GM18498 (cell line): Measurements from ENCODE around the gene PFDN2.
"Not testable (repeated sequence)": the region's sequence is repeated elsewhere in the genome, so short reads cannot be mapped to it uniquely, and the experiment has no call there.

ENCODE experiments used
- ATAC-seq: cut with Tn5 transposase; IDR thresholded peaks from one replicate; pipeline ENCODE4 v1.9.1; 2021; ENCODE audit warnings: mild to moderate bottlenecking, moderate library complexity; ENCODE audit not compliant: unreplicated experiment

Gene PFDN2

DNA sequence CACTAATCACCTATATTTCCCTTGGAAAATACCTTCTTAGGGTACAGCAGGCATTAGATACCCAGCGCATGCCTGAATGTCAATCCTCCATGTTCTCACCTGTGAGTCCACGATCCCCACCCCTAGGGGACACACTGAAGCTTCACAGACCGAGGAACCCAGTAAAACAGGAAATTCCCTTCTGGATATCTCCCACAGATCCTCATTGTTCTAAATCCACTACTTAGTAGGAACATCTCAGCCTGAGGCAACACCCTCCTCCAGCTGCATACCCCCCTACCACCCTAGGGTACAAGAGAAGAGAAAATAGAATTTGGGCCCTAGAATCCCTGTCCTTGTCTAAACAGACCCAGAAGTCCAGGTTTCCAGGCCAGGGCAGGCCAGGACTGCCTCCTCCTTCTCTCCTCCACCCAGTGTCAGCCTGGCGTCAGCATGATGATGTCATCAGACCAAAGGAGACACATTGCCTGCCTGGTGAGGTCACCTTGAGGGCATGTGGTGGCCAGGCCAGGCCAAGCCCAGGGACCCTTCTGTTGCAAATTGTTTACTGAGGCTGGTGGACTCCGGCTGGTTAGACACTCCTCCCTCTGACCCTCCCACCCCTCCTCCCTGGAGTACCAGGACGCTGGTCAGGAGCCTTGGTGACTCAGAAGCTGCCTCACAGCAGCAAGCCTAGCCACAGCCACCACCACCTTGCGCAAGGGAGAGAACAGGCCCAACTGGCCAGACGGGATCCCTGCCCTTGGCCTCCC, 34.7 kb downstream of the PFDN2 start:
- ATAC-seq, result no peak

DNA sequence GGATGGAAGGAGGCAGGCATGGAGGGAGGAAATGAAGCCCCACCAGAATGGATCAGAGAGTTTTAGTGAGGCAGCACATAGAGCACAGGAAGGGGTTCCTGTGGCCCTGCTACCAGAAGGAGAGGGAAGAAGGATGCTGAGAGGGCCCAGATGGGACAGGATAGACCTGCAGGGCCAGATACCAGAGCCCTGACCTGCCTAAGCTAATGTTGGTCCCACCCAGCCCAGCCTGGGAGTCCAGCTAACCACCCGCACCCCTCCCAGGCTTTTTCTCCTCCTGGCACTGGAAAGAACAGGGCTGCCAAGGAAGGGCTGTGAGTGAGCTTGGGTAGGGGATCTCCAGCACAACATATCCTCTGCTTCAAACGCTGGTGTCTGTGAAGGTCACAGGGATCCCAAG, 35.4 kb downstream of the PFDN2 start:
- ATAC-seq, result no peak

DNA sequence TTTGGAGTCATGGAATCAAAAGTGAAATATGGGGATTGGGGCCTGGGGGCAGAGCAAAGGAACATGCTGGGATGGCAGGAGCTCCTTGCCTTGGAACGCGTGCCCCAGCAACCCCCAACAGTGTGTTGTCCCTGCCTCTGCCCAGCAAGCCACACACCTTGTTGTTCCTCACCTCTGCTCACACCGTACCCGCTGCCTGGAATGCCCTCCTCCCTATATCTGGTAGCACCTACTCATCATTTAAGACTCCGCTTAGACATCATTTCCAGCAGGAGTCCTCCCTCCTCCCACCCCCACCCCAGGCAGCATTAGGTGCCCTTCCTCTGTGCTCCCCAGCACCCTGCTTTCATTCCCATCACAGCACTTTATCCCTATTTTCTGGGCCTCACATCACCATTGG, 36.3 kb downstream of the PFDN2 start:
- no peak for ATAC-seq

DNA sequence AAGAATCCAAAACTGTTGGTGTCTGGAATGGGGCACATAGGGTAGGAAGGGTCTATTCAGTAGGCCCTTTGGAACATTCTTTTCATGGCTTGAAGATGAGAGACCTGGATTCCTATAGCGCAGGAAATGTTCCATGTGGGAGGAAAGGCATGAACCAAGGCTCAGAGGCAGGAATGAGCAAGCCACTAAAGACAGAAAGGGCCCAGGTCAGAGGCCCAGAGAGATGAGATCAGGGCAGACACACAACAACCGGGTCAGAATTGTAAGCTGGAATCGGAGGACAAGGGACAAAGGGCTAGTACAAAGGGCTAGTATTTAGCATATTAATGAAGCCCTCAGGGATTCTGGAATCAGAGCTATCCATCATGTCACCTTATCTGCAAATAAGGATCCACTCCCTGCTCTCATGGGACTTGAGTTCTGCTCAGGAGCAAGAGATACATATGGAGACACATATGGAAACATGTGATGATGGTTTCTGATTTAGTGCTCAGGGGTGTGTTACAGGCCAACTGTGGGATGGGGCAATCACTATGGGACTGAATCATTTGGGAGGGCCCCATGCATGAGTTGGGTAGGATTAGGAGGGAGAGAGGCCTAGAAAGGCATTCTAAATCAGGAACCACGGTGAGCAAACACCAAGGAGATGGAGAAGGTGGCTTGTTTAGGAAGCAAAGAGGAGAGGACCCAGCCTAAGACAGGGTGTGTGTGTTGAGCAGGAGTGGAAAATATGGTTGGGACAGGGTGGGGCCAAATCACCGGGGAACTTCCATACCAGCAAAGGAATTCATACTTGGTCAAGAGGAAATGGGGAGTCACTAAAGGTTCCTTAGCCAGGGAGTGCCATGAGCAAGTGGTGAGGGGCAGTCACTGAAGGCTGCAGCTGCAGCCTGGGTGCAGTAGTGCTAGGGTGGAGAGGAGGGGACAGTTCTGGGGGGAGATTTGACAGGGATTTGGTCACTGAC, 37.1 kb downstream of the PFDN2 start:
- no peak for ATAC-seq

DNA sequence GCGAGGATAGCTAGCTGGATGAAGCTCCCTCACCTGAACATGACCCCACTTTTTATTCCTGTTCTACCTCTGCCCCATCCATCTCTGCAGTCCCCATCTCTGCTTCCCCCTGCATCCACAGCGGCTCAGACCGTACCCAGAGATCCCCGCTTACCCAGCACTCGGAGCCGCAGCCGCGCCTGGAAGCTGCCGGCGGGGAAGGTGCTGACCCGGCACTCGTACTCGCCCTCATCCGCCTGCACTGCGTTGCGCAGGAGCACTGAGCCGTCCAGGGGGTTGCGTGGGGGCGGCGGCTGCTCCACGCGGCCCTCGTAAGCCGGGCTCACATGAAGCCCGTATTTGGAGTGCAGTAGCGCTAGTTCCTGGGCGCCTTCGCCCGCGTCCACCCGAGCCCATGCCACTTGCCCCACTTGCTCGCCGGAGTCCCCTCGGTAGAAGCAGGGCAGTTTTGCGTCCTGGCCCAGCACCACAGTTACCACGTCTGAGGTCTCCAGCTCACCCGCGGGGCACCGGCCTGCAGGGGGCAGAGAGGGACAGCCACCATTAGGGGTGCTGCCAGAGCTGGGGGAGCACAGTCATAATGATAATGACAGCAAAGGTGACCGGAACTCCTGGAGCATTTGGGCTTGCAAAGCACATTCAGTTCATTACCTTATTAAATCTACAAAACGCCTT, 38.3 kb downstream of the PFDN2 start:
- no peak for ATAC-seq

DNA sequence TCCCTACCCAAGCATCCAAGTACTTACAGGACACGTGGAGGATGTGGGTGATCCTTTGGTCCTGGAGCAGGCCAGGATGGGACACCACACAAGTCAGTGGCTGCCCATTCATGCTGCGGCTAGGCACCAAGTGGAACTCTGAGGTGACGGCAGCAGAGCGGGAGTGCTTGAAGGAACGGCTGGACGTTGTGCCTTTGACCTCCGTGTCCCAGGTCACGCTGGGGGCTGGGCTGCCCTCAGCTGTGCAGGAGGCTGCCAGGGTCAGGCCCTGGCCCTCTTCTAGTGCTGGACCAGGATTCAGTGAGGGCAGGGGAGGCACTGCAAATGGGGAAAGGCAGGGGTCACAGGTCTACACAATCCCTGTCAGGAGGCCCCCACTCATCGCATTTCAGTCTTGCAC, 40.4 kb downstream of the PFDN2 start:
- ATAC-seq, result no peak

DNA sequence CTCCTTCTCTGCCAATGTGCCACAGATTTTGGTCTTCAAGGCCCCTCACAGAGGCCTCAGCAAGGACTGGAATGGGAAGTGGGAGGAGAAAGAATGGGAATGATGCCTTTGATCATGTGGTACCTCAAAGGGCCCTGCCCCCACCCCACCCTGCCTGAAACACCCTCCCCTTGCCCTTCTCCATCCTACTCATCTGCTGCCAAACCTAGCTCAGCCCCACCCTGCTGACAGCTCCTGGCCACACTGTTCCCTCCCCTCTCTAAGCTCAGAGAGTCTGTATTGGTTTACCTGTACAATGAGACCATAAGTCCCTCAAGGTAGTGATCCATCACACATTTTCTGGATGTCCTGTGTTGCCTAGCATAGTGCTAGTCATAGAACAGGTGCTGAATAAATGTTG, 41.4 kb downstream of the PFDN2 start:
- ATAC-seq, result no peak

DNA sequence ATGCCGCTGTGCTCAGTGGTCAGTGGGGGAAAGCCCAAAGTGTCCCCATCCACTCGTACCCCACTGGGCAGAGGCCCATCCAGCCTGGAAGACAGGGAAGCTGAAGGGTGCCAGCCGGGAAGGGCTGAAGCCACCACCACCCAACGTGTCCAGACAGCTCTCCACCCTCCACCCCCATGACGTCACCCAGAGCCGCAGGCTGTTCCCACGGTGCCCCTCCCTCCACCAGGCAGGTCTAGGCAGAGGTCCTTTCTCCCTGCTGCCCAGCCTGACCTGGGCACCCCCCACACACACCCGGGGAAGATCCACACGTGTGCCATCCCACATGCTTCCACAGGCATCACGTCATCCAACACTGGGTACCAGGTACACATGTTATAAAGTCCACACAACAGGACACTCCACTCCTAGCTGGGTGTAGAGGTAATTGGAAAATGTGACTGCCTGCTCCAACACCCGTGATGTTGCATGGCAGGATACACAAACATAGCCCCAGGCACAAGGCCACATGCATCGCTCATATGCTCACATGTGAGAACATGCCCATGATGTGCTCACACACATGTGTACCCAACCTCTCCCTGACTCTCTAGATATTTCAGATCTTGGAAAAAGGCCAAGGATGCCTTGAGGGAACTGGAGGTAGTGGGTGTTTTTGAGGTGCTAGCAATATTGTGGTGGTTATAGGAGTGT, 43.0 kb downstream of the PFDN2 start:
- no peak for ATAC-seq

DNA sequence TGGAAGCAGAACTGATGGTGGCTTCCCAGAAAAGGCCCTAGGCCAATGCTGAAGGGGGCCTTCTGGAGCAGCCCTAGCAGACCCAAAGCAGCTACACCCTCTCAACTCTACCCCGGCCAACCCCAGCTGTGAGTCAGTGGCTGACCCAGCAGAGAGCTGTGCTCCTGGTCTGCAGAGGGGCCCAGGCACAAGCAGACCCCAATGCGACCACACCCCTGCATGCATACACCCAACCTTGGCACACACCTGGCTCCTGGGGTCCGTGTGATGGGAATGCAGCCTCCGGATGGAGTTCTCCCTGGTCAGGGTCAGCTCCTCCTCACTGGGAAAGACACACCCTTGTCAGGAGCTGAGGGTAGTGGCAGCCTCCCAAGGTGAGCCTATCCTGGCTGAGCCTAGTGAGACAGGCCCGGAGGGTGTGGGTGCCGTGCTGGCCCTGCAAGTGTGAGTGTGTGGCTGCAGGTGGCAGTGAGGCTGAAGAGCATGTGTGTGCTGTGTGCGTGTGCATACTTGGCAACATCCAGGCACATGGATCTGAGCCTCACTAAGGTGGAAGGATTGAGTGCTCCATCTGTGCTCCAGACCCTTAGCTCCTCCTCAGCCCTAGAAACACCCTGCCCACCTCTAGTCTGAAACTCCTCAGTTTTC, 44.2 kb downstream of the PFDN2 start:
- ATAC-seq, result no peak

DNA sequence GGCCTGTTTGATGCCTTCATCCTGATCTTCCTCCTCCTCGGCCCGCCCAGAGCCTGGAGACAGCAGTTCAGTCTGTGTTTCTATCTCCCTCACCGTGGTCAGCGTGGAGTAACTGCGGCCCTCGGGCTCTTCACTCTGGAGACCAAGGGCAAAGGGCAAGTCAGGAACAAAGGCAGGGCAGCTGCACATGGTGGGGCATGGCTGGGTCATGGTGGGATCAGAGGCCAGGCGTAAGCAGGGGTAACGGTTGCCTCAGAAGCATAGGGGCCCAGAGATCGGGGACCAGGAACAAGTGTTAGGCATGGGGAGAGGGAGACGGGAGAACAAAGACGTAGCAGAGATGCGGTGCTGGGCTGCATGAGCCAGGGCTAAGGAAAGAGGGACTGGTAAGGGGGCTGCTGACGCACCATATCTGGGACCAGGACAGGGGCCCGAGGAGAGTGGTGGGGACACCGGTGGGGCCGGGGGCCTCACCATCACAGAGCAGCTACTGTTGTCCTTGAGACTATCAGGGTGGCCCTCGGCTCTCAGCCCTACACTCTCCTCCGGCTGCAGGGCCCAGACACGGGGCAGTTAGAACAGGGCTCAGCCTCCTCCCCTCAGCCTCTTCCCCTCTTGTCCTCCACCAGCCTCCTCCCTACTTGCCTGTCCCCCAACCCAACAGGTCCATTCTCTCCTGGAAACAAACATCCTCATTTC, 44.9 kb downstream of the PFDN2 start:
- no peak for ATAC-seq

DNA sequence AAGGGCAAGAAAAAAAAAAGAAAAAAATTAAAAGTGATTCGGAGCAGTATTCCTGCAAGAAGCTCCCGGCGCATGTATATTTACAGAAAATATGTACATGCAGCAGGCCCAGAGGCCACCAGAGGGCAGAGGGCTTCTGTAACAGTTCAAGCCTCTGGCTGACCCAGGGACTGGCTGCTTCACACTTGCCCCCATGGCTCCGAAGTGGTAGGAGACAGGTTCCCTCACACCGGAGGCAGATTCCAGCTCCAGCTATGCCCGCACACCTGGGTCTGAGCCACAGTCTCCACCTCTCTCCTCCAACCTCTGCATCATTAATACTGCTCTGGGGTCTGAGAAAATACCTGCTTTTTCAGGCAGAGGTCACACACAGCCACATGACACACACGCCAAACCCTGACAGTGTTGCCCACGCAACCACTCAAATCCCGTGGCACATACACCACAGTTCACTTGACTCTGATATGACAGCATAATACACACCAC, 45.9 kb downstream of the PFDN2 start:
- no peak for ATAC-seq

DNA sequence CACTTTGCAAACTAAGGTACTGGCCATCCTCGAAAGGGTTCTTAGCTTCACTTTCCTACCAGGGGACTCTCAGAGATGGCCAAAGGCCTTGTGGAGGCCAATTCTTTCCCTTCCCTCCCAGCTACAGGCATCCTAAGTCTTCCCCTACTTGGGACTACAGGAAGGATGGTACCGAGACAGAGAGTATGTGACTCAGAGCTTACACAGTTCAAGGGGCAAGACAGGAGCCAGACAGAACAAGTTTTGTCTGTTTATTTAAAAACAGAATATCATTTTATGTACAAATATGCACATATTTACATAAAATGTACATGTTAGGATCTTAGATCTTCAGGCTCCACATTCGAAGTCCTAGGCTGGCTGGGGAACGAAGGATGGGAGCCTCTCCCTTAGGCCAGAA, 47.1 kb downstream of the PFDN2 start:
- no peak for ATAC-seq

DNA sequence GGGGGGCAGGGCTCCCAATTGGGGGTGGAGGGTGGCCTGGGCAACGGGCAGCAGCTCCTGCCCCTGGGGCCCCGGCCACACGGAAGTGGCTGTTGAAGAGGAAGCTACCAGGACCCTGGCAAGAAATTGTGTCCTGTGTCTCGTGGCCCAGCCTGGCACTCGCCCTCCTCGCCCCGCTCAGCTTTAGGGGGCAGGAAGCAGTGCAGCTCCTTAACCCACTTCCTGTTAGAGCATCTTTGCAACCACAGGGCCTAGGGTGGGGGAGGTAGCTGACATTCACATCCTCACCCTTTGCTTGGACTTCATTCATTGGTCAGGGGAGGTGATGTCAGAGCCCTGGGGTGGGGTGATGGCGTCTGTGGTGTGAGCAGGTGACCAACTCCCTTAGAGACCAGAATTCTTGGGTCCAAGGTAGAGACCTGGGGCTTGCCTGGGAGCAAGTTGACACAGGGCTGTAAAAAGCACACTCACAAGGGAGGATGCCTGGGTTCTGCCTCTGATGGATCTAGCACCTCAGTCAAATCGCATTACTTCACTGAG, 48.0 kb downstream of the PFDN2 start, which contains the start of gene ARHGAP30:
TSS of gene ARHGAP30 (minus strand) at position 161 of the 540 bp plus-strand sequence. CDS start 267 bp downstream, outside the sequence.
- peak; percentile 87 for ATAC-seq

DNA sequence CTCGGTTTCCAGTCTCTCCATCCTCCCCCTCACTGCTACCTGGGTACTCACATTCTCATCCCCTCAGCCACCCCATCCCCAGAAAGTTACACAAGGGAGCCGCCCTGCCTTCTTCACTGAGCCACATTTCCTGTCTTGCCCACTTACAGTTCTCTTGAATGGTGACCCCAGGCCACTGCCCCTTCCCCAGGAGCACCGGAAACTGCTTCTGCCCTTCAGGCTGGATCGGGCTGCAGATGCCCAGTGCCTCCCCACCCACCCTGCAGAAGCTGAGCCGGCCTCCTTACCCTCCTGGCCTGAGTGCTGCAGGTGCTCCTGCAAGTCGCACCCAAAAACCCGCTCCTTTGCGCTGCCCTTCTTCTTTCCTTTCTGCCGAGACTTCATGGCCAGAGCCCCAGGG, 48.6 kb downstream of the PFDN2 start:
- ATAC-seq, result no peak

DNA sequence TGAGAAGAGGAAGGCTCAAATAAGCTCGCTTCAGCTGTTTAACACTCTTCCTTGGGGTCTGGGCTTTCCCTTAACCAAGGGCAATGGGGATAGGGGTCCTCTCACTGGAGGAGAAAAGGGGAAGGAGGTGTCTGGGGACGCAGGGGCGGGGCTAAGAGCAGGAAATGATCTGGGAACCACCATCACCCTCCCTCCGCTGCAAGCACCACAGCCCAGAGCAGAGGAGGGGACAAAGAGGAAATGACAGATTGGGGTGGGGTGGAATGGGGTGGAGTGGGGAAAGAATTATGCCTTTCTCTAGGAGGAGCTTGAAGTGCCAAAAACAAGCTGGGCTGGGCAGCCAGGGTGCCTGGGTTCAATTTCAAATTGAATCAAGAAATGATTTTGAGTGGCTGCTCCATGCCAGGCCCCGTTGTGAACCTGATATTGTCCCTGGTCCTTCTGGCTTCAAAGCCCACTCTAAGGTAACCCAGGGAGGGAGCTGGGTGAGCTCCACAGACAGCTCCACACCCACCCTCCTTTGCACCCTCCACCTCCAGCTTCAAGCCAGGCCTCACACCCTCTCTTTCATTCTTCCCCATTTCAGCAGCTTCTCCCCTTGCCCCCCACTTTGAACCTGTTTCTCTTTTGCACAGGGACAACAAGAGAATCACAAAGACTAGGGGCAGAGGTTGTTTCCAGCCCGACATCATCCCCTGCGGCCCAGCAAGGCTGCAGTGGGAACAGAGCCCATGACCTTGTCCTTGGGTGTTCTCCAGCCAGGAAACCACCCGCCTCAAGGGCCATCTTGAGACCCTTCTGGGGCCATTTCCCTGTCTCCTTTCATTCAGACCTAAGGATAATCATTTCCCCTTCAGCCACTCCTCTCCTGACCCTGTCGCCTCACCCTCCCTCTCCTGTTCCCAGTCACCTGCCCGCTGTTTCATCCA, 49.3 kb downstream of the PFDN2 start:
- peak; percentile 51 for ATAC-seq

DNA sequence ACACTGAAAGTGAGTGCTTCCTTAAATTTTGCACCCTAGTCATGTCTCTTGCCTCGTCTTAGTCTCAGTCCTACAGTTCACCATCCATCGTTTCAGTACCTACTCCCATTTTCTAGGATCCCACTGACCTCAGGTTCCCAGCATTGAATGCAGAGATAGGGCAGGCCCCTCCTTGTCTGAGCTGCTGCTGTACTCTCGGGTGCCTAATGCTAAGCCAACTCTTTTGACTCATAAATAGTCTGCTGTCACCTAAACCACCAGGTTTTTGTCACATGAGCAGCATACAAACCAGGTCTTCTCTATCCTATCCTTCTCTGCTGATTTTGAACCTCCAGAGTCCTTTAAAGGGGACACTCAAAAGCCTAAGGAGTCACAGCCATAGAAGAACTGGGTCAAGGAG, 51.1 kb downstream of the PFDN2 start:
- no peak for ATAC-seq

DNA sequence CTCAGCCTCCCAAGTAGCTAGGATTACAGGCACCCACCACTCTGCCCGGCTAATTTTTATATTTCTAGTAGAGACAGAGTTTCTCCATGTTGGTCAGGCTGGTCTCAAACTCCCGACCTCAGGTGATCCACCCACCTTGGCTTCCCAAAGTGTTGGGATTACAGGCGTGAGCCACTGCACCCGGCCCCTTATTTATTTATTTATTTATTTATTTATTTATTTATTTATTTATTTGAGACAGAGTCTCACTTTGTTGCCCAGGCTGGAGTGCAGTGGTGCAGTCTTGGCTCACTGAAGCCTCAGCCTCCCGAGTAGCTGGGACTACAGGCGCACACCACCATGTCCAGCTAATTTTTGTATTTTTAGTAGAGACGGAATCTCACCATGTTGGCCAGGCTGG, 52.2 kb downstream of the PFDN2 start:
- not testable (repeated sequence) for ATAC-seq

DNA sequence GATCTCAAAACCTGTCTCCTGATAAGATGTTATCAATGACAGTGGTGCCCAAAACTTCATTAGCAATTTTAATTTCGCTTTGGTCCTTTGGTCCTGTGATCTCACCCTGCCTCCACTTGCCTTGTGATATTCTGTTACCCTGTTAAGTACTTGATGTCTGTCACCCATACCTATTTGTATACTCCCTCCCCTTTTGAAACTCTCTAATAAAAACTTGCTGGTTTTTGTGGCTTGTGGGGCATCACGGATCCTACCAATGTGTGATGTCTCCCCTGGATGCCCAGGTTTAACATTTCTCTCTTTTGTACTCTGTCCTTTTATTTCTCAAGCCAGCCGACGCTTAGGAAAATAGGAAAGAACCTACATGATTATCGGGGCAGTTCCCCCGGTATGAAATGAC, 53.9 kb downstream of the PFDN2 start:
- not testable (repeated sequence) for ATAC-seq
